Testis (tissue), 3 donors: ENCODE data around the gene AGAP1. TPM values are rescaled to one million over a fixed set of nuclear protein-coding genes. Genes with fewer than 3 reads are reported as not detected.

Experiments
- DNase-seq: peaks from one replicate; pipeline ENCODE4 v3.0.0-alpha.2; 2019
- H3K27ac ChIP-seq, 2 donors: fragments of 200-600 bp; sonication (generic); one replicate each; pipeline ENCODE4 v1.5.1; 2019
- H3K27me3 ChIP-seq: fragments of 200-600 bp; sonication (generic); one replicate; pipeline ENCODE4 v1.5.1; 2019
- H3K36me3 ChIP-seq: fragments of 200-600 bp; sonication (generic); one replicate; pipeline ENCODE4 v1.5.1; 2017; ENCODE audit warnings: low read depth; ENCODE audit errors: missing control alignments
- H3K4me1 ChIP-seq: fragments of 200-600 bp; sonication (generic); one replicate; pipeline ENCODE4 v1.5.1; 2019
- H3K4me3 ChIP-seq, 2 donors: fragments of 200-600 bp; sonication (generic); one replicate each; pipeline ENCODE4 v1.5.1; 2017 to 2019
- H3K9me3 ChIP-seq: fragments of 200-600 bp; sonication (generic); one replicate; pipeline ENCODE4 v1.5.1; 2017
- POLR2A ChIP-seq: fragments of 450-650 bp; IDR thresholded peaks from one replicate; pipeline ENCODE4 v1.6.1; 2017; ENCODE audit warnings: antibody characterized with exemption, mild to moderate bottlenecking, moderate library complexity
- WGBS, 2 donors: methylation state at CpG; one replicate each; pipeline ENCODE4 v1.1.5; 2018; 5-methylcytosine and 5-hydroxymethylcytosine counted together
- intact Hi-C: fragments of 100-400 bp; cut with DNase I; formaldehyde crosslinking; loops from one replicate; pipeline ENCODE4 v1.15.1; 2023; ENCODE audit warnings: low total_unique reads
- polyA plus RNA-seq: library from polyadenylated mRNA; stranded (reverse); fragments of 350-450 nt; fragmentation: Illumina TruSeq; extraction: RNeasy Lipid Tissue Mini Kit (QIAGEN cat#74804); gene quantifications from one replicate; pipeline ENCODE4 v1.2.3, GENCODE V29; 2014; ENCODE audit warnings: low read depth, low replicate concordance; ENCODE audit not compliant: insufficient read depth
- total RNA-seq, 2 donors: library from RNA; depleted of rRNA; stranded (reverse); fragments of >200 nt; gene quantifications; one replicate each; pipeline ENCODE4 v1.2.3, GENCODE V29; 2016
- TF ChIP-seq, protein P1 (sequence below), 3 experiments: fragments of 450-650 bp in 2 of 3; fragments of 200-600 bp in 1 of 3; sonication (generic) in 1 of 3; IDR thresholded peaks; one replicate each; pipeline ENCODE4 v1.5.1; 2016 to 2019; ENCODE audit warnings: antibody characterized with exemption in 3 of 3, mild to moderate bottlenecking in 2 of 3, moderate library complexity in 1 of 3

The AGAP1 gene
- total and polyA plus RNA-seq, 3 donors from 2014 or later: 21.4 to 45.5 (median 40.7) TPM

DNA sequence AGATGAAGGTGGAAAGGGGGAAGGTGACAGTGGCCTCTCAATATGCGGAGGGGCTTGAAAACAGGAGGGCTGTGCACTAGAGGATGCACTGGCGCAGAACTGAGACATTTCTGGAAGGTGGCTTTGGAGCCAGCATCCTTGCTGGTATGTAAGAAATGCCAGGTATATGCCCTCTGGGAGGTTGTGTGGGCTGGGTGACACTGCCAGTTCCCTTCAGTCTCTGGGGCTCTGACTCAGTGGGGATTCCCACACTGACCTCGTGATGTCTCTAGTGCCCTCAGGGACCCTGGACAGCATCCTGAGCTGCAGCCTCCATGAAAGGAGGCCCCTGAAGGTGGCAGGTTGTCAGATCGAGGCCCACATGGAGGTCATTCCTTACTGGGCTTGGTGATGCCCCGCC, 74.0 kb downstream of the AGAP1 start:
- no peaks in the 10 kb centered on the region for H3K27me3 ChIP-seq

DNA sequence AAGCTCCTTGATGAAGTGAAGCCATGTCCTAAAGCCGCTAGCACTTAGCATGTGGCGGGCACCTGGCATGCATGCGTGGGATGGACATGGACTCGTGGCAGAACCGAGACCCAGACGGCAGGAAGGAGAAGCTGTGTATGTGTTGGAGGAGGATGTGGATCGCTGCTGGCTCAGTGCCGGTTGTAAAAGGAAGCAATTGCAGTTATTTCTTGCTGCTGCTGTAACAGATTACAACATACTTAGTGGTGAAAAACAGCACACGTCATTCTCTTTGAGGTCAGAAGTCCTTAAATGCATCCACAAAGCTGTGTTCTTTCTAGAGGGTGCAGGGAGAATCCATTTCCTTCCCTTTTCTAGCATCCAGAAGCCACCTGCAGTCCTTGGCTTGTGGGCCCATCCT, 74.6 kb downstream of the AGAP1 start:
- no peaks in the 10 kb centered on the region for H3K36me3 ChIP-seq
- no peak for DNase-seq
- H3K27ac ChIP-seq: no peak overlapping the region
- H3K4me1 ChIP-seq: no peaks in the 10 kb centered on the region
- H3K27me3 ChIP-seq: no peaks in the 10 kb centered on the region
- 82 to 89% methylated on average over 9 of the region's 9 CpGs for WGBS, 2 donors
- H3K9me3 ChIP-seq: no peaks in the 10 kb centered on the region
- TF ChIP-seq POLR2A: no peak
- TF ChIP-seq, protein P1, sequence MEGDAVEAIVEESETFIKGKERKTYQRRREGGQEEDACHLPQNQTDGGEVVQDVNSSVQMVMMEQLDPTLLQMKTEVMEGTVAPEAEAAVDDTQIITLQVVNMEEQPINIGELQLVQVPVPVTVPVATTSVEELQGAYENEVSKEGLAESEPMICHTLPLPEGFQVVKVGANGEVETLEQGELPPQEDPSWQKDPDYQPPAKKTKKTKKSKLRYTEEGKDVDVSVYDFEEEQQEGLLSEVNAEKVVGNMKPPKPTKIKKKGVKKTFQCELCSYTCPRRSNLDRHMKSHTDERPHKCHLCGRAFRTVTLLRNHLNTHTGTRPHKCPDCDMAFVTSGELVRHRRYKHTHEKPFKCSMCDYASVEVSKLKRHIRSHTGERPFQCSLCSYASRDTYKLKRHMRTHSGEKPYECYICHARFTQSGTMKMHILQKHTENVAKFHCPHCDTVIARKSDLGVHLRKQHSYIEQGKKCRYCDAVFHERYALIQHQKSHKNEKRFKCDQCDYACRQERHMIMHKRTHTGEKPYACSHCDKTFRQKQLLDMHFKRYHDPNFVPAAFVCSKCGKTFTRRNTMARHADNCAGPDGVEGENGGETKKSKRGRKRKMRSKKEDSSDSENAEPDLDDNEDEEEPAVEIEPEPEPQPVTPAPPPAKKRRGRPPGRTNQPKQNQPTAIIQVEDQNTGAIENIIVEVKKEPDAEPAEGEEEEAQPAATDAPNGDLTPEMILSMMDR (IDR thresholded peaks at IDR 0.05): no peak
- H3K4me3 ChIP-seq: no peak overlapping the region
- intact Hi-C loops: no loop called here

More for the DNA sequence above, 74.0 kb downstream of the AGAP1 start:
- H3K27ac ChIP-seq: no peak overlapping the region
- no peaks in the 10 kb centered on the region for H3K9me3 ChIP-seq
- H3K36me3 ChIP-seq: no peaks in the 10 kb centered on the region
- WGBS, 2 donors: 97% methylated on average over 3 to 5 of the region's 5 CpGs
- no peak for DNase-seq
- H3K4me1 ChIP-seq: peaks cover under 1% of the 10 kb centered on the region
- TF ChIP-seq, protein P1 (IDR thresholded peaks at IDR 0.05): no peak
- TF ChIP-seq POLR2A: no peak
- intact Hi-C loops: no loop called here
- no peak overlapping the region for H3K4me3 ChIP-seq

DNA sequence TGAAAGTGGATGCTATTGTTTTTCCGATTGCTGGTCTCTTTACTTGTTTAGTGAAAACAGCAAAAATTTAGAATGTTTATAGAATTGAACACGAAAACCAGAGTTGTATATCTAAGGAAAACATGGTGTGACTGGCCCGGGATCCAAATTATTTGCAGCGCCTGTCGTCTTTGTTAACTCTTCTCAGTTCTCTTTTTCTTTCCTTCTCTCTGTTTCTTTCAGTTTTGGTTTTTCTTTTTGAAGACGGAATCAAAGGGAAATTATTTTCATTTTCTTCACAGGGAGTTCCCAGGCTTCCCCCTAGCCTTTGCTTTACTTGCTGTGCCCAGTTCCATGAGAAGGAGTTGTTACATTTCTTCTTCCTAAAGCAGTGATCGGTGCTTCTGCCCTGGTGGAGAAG, 76.0 kb downstream of the AGAP1 start:
- no peak overlapping the region for H3K27ac ChIP-seq
- H3K4me3 ChIP-seq: no peak overlapping the region
- intact Hi-C loops: no loop called here

DNA sequence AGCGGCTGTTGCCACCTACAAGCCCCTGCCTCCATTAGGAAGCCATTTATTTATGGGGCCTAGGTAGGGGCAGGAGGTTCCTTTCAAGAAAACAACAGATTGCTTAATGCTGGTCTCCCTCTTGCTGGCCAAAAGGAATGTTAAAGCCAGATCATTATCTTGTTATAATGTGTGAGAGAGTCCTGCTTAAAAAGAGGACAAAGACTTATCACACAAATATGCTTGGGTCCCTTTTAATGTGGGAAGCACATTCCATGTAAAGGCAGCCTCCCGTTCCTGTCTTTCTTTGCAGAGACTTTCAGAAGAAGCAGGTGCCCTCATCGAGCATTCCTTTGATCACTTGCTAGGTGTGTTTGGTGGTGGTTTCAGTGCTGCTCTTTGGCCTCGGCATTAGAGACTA, 76.4 kb downstream of the AGAP1 start:
- H3K27me3 ChIP-seq: no peaks in the 10 kb centered on the region
- WGBS, 2 donors: 45 to 57% methylated on average over 4 of the region's 4 CpGs
- H3K4me1 ChIP-seq: no peaks in the 10 kb centered on the region
- no peak for DNase-seq
- no peak overlapping the region for H3K4me3 ChIP-seq
- no peak overlapping the region for H3K27ac ChIP-seq
- no peaks in the 10 kb centered on the region for H3K36me3 ChIP-seq
- intact Hi-C loops: no loop called here
- no peaks in the 10 kb centered on the region for H3K9me3 ChIP-seq
- TF ChIP-seq POLR2A: no peak
- TF ChIP-seq, protein P1 (IDR thresholded peaks at IDR 0.05): no peak

More for the DNA sequence above, 76.0 kb downstream of the AGAP1 start:
- Histone ChIP-seq H3K27me3 (no peaks in the 10 kb centered on the region), H3K9me3 (no peaks in the 10 kb centered on the region), H3K4me1 (no peaks in the 10 kb centered on the region), H3K36me3 (no peaks in the 10 kb centered on the region)
- DNase-seq: no peak
- no peak for TF ChIP-seq POLR2A
- TF ChIP-seq, protein P1 (IDR thresholded peaks at IDR 0.05): no peak
- WGBS, 2 donors: 57 to 63% methylated on average over 7 of the region's 7 CpGs

DNA sequence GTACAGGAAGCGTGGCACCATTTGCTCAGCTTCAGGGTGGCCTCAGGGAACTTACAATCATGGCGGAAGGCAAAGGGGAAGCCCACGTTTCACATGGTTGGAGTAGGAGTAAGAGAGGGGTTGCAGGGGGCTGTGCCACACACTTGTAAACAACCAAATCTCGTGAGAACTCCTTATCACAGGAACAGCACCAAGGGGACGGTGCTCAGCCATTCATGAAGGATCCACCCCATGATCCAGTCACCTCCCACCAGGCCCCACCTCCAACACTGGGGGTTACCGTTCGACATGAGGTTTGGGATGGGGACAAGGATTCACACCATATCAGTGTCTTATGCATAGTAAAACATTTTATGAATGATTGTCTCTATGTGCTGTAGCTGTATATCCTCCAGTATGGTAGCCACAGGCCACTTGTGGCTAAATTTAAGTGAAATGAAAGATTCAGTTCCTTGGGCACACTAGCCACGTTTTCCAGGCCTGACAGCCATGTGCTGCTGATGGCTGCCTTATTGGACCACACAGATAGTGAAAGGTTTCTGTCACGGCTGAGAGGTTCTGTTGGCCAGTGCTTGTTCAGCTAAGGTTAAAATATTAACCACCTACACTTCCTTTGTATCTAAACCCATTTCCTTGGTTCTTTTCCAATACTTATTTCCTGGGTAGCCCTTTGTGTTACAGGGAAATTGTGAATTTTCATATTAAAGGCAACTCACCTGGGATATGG, 77.3 kb downstream of the AGAP1 start:
- no peaks in the 10 kb centered on the region for H3K9me3 ChIP-seq
- TF ChIP-seq POLR2A: no peak
- TF ChIP-seq, protein P1 (IDR thresholded peaks at IDR 0.05): no peak

More for the DNA sequence above, 77.3 kb downstream of the AGAP1 start:
- Histone ChIP-seq H3K4me3 (no peak overlapping the region), H3K4me1 (no peaks in the 10 kb centered on the region), H3K27ac (no peak overlapping the region), H3K27me3 (no peaks in the 10 kb centered on the region), H3K36me3 (no peaks in the 10 kb centered on the region)
- no peak for DNase-seq
- intact Hi-C loops: no loop called here
- WGBS, 2 donors: 89 to 90% methylated on average over 9 of the region's 9 CpGs
